ENCODE data around the gene VWA3B. TPM values are rescaled to one million over a fixed set of nuclear protein-coding genes. Genes with fewer than 3 reads are reported as not detected.
A peak's percentile ranks its signal among the peaks of the same experiment; 100 is the strongest.

VWA3B gene
- total RNA-seq, 2 experiments from 2014 or later: not detected

- H3K27ac Mint-ChIP-seq: no peak overlapping the region
- peaks cover 2% of the 10 kb centered on the region for H3K9me3 Mint-ChIP-seq (ENCODE audit: low read depth)
- no peaks in the 10 kb centered on the region for H3K4me1 Mint-ChIP-seq
- ATAC-seq (no peak), DNase-seq (no peak)
- no peak overlapping the region for H3K4me3 Mint-ChIP-seq
- no peaks in the 10 kb centered on the region for H3K36me3 Mint-ChIP-seq (ENCODE audit: low read depth)
- intact Hi-C loops (cut with DNase I, micrococcal nuclease): no loop called here
- ChIA-PET CTCF (no interaction called here), POLR2A (no interaction called here)
- peaks cover 13% of the 10 kb centered on the region for H3K27me3 Mint-ChIP-seq
These were observed 246.0 kb downstream of the VWA3B start for GRCh38 chr2:98332989-98333388.

GRCh38 chr2:98333922-98334321, 247.0 kb downstream of the VWA3B start:
- no peaks in the 10 kb centered on the region for H3K36me3 Mint-ChIP-seq (ENCODE audit: low read depth)
- ChIA-PET POLR2A (no interaction called here), CTCF (interaction anchor here (0.8 kb wide), 1 partner anchor 208 kb away, joined by 3 read pairs; no protein-coding TSS in a partner anchor)

GRCh38 chr2:98334439-98335078, 247.6 kb downstream of the VWA3B start:
- no peak overlapping the region for H3K4me3 Mint-ChIP-seq
- POLR2A ChIA-PET: no interaction called here
- intact Hi-C loops (cut with DNase I, micrococcal nuclease): no loop called here
- no peaks in the 10 kb centered on the region for H3K36me3 Mint-ChIP-seq (ENCODE audit: low read depth)
- H3K27ac Mint-ChIP-seq: no peak overlapping the region
- CTCF ChIA-PET: interaction anchor here (0.8 kb wide), 1 partner anchor 209 kb away, joined by 3 read pairs; no protein-coding TSS in a partner anchor
- DNase-seq: no peak
- ATAC-seq: no peak
- no peaks in the 10 kb centered on the region for H3K4me1 Mint-ChIP-seq
- no peaks in the 10 kb centered on the region for H3K9me3 Mint-ChIP-seq (ENCODE audit: low read depth)
- H3K27me3 Mint-ChIP-seq: peaks cover 16% of the 10 kb centered on the region

More at GRCh38 chr2:98333922-98334321, 247.0 kb downstream of the VWA3B start:
- H3K27ac Mint-ChIP-seq: no peak overlapping the region
- intact Hi-C loops (cut with DNase I, micrococcal nuclease): no loop called here
- DNase-seq (no peak), ATAC-seq (no peak)
- H3K9me3 Mint-ChIP-seq (ENCODE audit: low read depth): no peaks in the 10 kb centered on the region
- H3K4me1 Mint-ChIP-seq: no peaks in the 10 kb centered on the region
- peaks cover 11% of the 10 kb centered on the region for H3K27me3 Mint-ChIP-seq
- H3K4me3 Mint-ChIP-seq: no peak overlapping the region

- H3K4me1 Mint-ChIP-seq: no peaks in the 10 kb centered on the region
- H3K36me3 Mint-ChIP-seq (ENCODE audit: low read depth): no peaks in the 10 kb centered on the region
- ChIA-PET POLR2A (no interaction called here), CTCF (no interaction called here)
- intact Hi-C loops (cut with DNase I, micrococcal nuclease): no loop called here
- no peak for ATAC-seq
- no peaks in the 10 kb centered on the region for H3K9me3 Mint-ChIP-seq (ENCODE audit: low read depth)
- peaks cover 16% of the 10 kb centered on the region for H3K27me3 Mint-ChIP-seq
- H3K4me3 Mint-ChIP-seq: no peak overlapping the region
- no peak for DNase-seq
- no peak overlapping the region for H3K27ac Mint-ChIP-seq
These were observed 248.3 kb downstream of the VWA3B start for GRCh38 chr2:98335271-98335670.

- Mint-ChIP-seq H3K9me3 (ENCODE audit: low read depth) (no peaks in the 10 kb centered on the region), H3K4me3 (no peak overlapping the region), H3K36me3 (ENCODE audit: low read depth) (peaks cover 1% of the 10 kb centered on the region), H3K27me3 (peaks cover 40% of the 10 kb centered on the region), H3K27ac (no peak overlapping the region), H3K4me1 (peaks cover 4% of the 10 kb centered on the region)
- POLR2A ChIA-PET: no interaction called here
- CTCF ChIA-PET: no interaction called here
- intact Hi-C loops (cut with DNase I, micrococcal nuclease): no loop called here
- DNase-seq: no peak
- no peak for ATAC-seq
These were observed 254.3 kb downstream of the VWA3B start for GRCh38 chr2:98341241-98341640.

GRCh38 chr2:98343285-98343684, 256.3 kb downstream of the VWA3B start:
- Mint-ChIP-seq H3K36me3 (ENCODE audit: low read depth) (peaks cover 2% of the 10 kb centered on the region), H3K27ac (no peak overlapping the region), H3K27me3 (peaks cover 48% of the 10 kb centered on the region), H3K4me1 (peaks cover 10% of the 10 kb centered on the region), H3K4me3 (no peak overlapping the region), H3K9me3 (ENCODE audit: low read depth) (no peaks in the 10 kb centered on the region)
- no peak for DNase-seq
- intact Hi-C loops (cut with DNase I, micrococcal nuclease): no loop called here
- ChIA-PET POLR2A (no interaction called here), CTCF (no interaction called here)
- ATAC-seq: no peak

- ATAC-seq: no peak
These were observed 259.6 kb downstream of the VWA3B start, which contains the start of gene CNGA3 for GRCh38 chr2:98346311-98347236. CNGA3 (plus strand) TSS chr2:98346456; CDS start chr2:98369976, 23,520 bp downstream.

GRCh38 chr2:98347298-98348065, 260.5 kb downstream of the VWA3B start:
- CTCF ChIA-PET: no interaction called here
- H3K4me1 Mint-ChIP-seq: peaks cover 10% of the 10 kb centered on the region
- POLR2A ChIA-PET: no interaction called here
- H3K27me3 Mint-ChIP-seq: peaks cover 73% of the 10 kb centered on the region
- DNase-seq (no peak), ATAC-seq (no peak)
- intact Hi-C loops (cut with DNase I, micrococcal nuclease): no loop called here
- no peak overlapping the region for H3K27ac Mint-ChIP-seq
- H3K4me3 Mint-ChIP-seq: no peak overlapping the region
- H3K9me3 Mint-ChIP-seq (ENCODE audit: low read depth): peaks cover 2% of the 10 kb centered on the region
- peaks cover 2% of the 10 kb centered on the region for H3K36me3 Mint-ChIP-seq (ENCODE audit: low read depth)

More at GRCh38 chr2:98346311-98347236, 259.6 kb downstream of the VWA3B start, which contains the start of gene CNGA3:
- H3K27ac Mint-ChIP-seq: no peak within 1 kb of the TSS
- CTCF ChIA-PET: no interaction called here
- H3K9me3 Mint-ChIP-seq (ENCODE audit: low read depth): no peaks in the 10 kb centered on the region
- peaks cover 10% of the 10 kb centered on the region for H3K4me1 Mint-ChIP-seq
- peak; percentile 51 for DNase-seq
- intact Hi-C loops (cut with DNase I, micrococcal nuclease): no loop called here
- peak within 1 kb of the TSS; percentile 7 for H3K4me3 Mint-ChIP-seq
- peaks cover 71% of the 10 kb centered on the region for H3K27me3 Mint-ChIP-seq
- peaks cover 2% of the 10 kb centered on the region for H3K36me3 Mint-ChIP-seq (ENCODE audit: low read depth)
- POLR2A ChIA-PET: no interaction called here

- Mint-ChIP-seq H3K9me3 (ENCODE audit: low read depth) (peaks cover 2% of the 10 kb centered on the region), H3K36me3 (ENCODE audit: low read depth) (peaks cover 2% of the 10 kb centered on the region), H3K4me1 (peaks cover 10% of the 10 kb centered on the region), H3K27me3 (peaks cover 69% of the 10 kb centered on the region), H3K27ac (no peak overlapping the region), H3K4me3 (no peak overlapping the region)
- ChIA-PET CTCF (no interaction called here), POLR2A (no interaction called here)
- DNase-seq: no peak
- ATAC-seq: no peak
- intact Hi-C loops (cut with DNase I, micrococcal nuclease): no loop called here
These were observed 261.1 kb downstream of the VWA3B start for GRCh38 chr2:98348066-98348561.

- Mint-ChIP-seq H3K4me3 (no peak overlapping the region), H3K4me1 (peaks cover 10% of the 10 kb centered on the region), H3K27me3 (peaks cover 58% of the 10 kb centered on the region), H3K9me3 (ENCODE audit: low read depth) (peaks cover 2% of the 10 kb centered on the region), H3K27ac (no peak overlapping the region), H3K36me3 (ENCODE audit: low read depth) (peaks cover 2% of the 10 kb centered on the region)
- ChIA-PET CTCF (interaction anchor here (0.7 to 1.3 kb wide), 2 partner anchors 14 to 27 kb away, joined by 3 read pairs; no protein-coding TSS in a partner anchor), POLR2A (no interaction called here)
- DNase-seq (no peak), ATAC-seq (no peak)
- intact Hi-C loops (cut with DNase I, micrococcal nuclease): no loop called here
These were observed 263.4 kb downstream of the VWA3B start for GRCh38 chr2:98350411-98350810.

- no peaks in the 10 kb centered on the region for H3K36me3 Mint-ChIP-seq (ENCODE audit: low read depth)
- ATAC-seq: no peak
- H3K4me3 Mint-ChIP-seq: no peak overlapping the region
- H3K27me3 Mint-ChIP-seq: peaks cover 21% of the 10 kb centered on the region
- DNase-seq: no peak
- no peak overlapping the region for H3K27ac Mint-ChIP-seq
- CTCF ChIA-PET: no interaction called here
- intact Hi-C loops (cut with DNase I, micrococcal nuclease): no loop called here
- H3K4me1 Mint-ChIP-seq: no peaks in the 10 kb centered on the region
- POLR2A ChIA-PET: no interaction called here
- H3K9me3 Mint-ChIP-seq (ENCODE audit: low read depth): peaks cover 2% of the 10 kb centered on the region
These were observed 268.9 kb downstream of the VWA3B start for GRCh38 chr2:98355881-98356280.
